Measurements from ENCODE around the gene MRTFA. TPM values are rescaled to one million over a fixed set of nuclear protein-coding genes. Genes with fewer than 3 reads are reported as not detected.

The MRTFA gene
- polyA plus RNA-seq, 1 of the 3 experiments (the other 2 are of a cell fraction) = 5.8 TPM

GRCh38 chr22:40429481-40429880 is 207.0 kb downstream of the MRTFA start (continued):
- no peak for TF ChIP-seq MEF2A (IDR thresholded peaks at IDR 0.05; ENCODE audit: borderline replicate concordance, low read depth)
- no peak for TF ChIP-seq SMC3 (IDR thresholded peaks at IDR 0.05; ENCODE audit: low read depth, low read length)
- no peak for TF ChIP-seq RFX5 (IDR thresholded peaks at IDR 0.05; ENCODE audit: low read length)
- TF ChIP-seq RCOR1 (IDR thresholded peaks at IDR 0.05; ENCODE audit: low read length) = no peak
- TF ChIP-seq, protein P1, sequence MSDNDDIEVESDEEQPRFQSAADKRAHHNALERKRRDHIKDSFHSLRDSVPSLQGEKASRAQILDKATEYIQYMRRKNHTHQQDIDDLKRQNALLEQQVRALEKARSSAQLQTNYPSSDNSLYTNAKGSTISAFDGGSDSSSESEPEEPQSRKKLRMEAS (IDR thresholded peaks at IDR 0.05; ENCODE audit: low read depth) = no peak
- no peak for TF ChIP-seq NRF1 (IDR thresholded peaks at IDR 0.05; ENCODE audit: low read depth, low read length)
- no peak for TF ChIP-seq MXI1 (IDR thresholded peaks at IDR 0.05; ENCODE audit: low read depth, low read length)
- TF ChIP-seq, protein P2, sequence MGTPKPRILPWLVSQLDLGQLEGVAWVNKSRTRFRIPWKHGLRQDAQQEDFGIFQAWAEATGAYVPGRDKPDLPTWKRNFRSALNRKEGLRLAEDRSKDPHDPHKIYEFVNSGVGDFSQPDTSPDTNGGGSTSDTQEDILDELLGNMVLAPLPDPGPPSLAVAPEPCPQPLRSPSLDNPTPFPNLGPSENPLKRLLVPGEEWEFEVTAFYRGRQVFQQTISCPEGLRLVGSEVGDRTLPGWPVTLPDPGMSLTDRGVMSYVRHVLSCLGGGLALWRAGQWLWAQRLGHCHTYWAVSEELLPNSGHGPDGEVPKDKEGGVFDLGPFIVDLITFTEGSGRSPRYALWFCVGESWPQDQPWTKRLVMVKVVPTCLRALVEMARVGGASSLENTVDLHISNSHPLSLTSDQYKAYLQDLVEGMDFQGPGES (IDR thresholded peaks at IDR 0.05; ENCODE audit: low read depth, low read length) = no peak
- TF ChIP-seq RAD21 (IDR thresholded peaks at IDR 0.05; ENCODE audit: low read length) = no peak

GRCh38 chr22:40428796-40429195 is 207.7 kb downstream of the MRTFA start:
- CTCF ChIA-PET = interaction anchor here (5.3 kb wide), 1 partner anchor 8 kb away, joined by 30 read pairs; no protein-coding TSS in a partner anchor
- no peaks in the 10 kb centered on the region; the same call in none of the 2 replicates for H3K79me2 ChIP-seq (ENCODE audit: insufficient read depth)

More at GRCh38 chr22:40428796-40429195, 207.7 kb downstream of the MRTFA start:
- no peak overlapping the region for H3K27ac ChIP-seq (ENCODE audit: low read depth in 2 of 2, low read length in 1 of 2)
- POLR2A ChIA-PET = no interaction called here
- H3K9me3 ChIP-seq = no peaks in the 10 kb centered on the region
- H3K4me2 ChIP-seq = no peak overlapping the region
- TF ChIP-seq TCF12 (IDR thresholded peaks at IDR 0.05) (no peak), EP300 (IDR thresholded peaks at IDR 0.05; ENCODE audit: borderline replicate concordance in 1 of 2, low read depth in 1 of 2, low read length in 1 of 2) (no peak), RAD21 (IDR thresholded peaks at IDR 0.05; ENCODE audit: low read length) (no peak), SIN3A (IDR thresholded peaks at IDR 0.05; ENCODE audit: borderline replicate concordance, low read depth, low read length) (no peak), NFIC (IDR thresholded peaks at IDR 0.05; ENCODE audit: borderline replicate concordance) (no peak), RCOR1 (IDR thresholded peaks at IDR 0.05; ENCODE audit: low read length) (no peak)
- TF ChIP-seq, protein P3, sequence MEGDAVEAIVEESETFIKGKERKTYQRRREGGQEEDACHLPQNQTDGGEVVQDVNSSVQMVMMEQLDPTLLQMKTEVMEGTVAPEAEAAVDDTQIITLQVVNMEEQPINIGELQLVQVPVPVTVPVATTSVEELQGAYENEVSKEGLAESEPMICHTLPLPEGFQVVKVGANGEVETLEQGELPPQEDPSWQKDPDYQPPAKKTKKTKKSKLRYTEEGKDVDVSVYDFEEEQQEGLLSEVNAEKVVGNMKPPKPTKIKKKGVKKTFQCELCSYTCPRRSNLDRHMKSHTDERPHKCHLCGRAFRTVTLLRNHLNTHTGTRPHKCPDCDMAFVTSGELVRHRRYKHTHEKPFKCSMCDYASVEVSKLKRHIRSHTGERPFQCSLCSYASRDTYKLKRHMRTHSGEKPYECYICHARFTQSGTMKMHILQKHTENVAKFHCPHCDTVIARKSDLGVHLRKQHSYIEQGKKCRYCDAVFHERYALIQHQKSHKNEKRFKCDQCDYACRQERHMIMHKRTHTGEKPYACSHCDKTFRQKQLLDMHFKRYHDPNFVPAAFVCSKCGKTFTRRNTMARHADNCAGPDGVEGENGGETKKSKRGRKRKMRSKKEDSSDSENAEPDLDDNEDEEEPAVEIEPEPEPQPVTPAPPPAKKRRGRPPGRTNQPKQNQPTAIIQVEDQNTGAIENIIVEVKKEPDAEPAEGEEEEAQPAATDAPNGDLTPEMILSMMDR (IDR thresholded peaks at IDR 0.05) = no peak
- TF ChIP-seq, protein P2 (IDR thresholded peaks at IDR 0.05; ENCODE audit: low read depth, low read length) = no peak
- H3K36me3 ChIP-seq (replicated peaks in 1 of 2; ENCODE audit: control insufficient read depth in 1 of 2, insufficient read depth in 2 of 2, low read length in 1 of 2) = peaks cover 4 to 5% of the 10 kb centered on the region in 2 experiments
- WGBS (ENCODE audit: low lambda C conversion rate) = 98% methylated on average over 3 of the region's 4 CpGs
- H2AFZ ChIP-seq (ENCODE audit: low read depth) = no peak overlapping the region
- no peak for DNase-seq
- no peaks in the 10 kb centered on the region for H3K27me3 ChIP-seq (ENCODE audit: insufficient read depth)
- no peak overlapping the region for H3K4me3 ChIP-seq (ENCODE audit: low read depth in 2 of 2, low read length in 1 of 2)
- H3K4me1 ChIP-seq (ENCODE audit: control insufficient read depth in 1 of 2, insufficient read depth in 2 of 2, low read depth in 1 of 2, low read length in 1 of 2) = no peaks in the 10 kb centered on the region
- no peaks in the 10 kb centered on the region for H4K20me1 ChIP-seq (ENCODE audit: insufficient read depth)
- no peaks in the 10 kb centered on the region for H3F3A ChIP-seq (replicated peaks; ENCODE audit: insufficient read depth)
- no peak overlapping the region for H3K9ac ChIP-seq
- no peaks in the 10 kb centered on the region for H3K9me2 ChIP-seq

All from SK-N-SH (cell line).